HepG2 (cell line): ENCODE results near the gene ALOX12. TPM values are rescaled to one million over a fixed set of nuclear protein-coding genes. Genes with fewer than 3 reads are reported as not detected.
A peak's percentile ranks its signal among the peaks of the same experiment; 100 is the strongest.

Experiments
- ATAC-seq: fragments of 200-7000 bp; cut with Tn5 transposase; 3 replicates; pipeline ENCODE4 v1.9.1; 2020; ENCODE audit warnings: mild to moderate bottlenecking, moderate library complexity
- BruUV-seq: library from RNA; stranded (reverse); fragments of 400-500 nt; replicated peaks from 2 replicates; lab custom pipeline; 2021; lab: Mats Ljungman, UMichigan
- CTCF ChIA-PET: fragments of 300-600 bp; formaldehyde crosslinking; extraction: SDS; loops from one replicate; lab custom pipeline; 2021; ENCODE audit warnings: low total read pairs, inconsistent platforms, low intra/inter-chr PET ratio; lab: Yijun Ruan, JAX
- POLR2A ChIA-PET: fragments of 350-600 bp; sonication (Branson Sonifier 250); formaldehyde crosslinking; loops from one replicate; lab custom pipeline; 2020; ENCODE audit warnings: antibody characterized with exemption, inconsistent platforms; lab: Yijun Ruan, JAX
- DNase-seq: peaks from one replicate; pipeline ENCODE4 v3.0.0-alpha.2; 2015; ENCODE audit warnings: low spot score
- FAIRE-seq: peaks from 3 replicates; lab custom pipeline; 2011; peaks lifted over from hg19 to GRCh38; lab: Jason Lieb, UNC
- H2AFZ ChIP-seq: one replicate; pipeline ENCODE4 v1.6.1; 2011; ENCODE audit warnings: low read length, inconsistent platforms
- H3K27ac ChIP-seq: fragments of 300-600 bp; 3 replicates; pipeline ENCODE4 v1.8.0; 2011; ENCODE audit warnings: mixed run types, mild to moderate bottlenecking, mixed read lengths, low read length, inconsistent platforms; ENCODE audit not compliant: insufficient read depth; ENCODE audit errors: extremely low read length
- H3K27me3 ChIP-seq, 2 experiments: fragments of 200-600 bp in 1 of 2; 2 replicates in 1 of 2; 3 replicates in 1 of 2; pipeline versions ENCODE4 v1.6.0 to v1.8.0; 2011; ENCODE audit warnings: low read length in 2 of 2, mild to moderate bottlenecking in 2 of 2, moderate library complexity in 2 of 2, inconsistent platforms in 1 of 2; ENCODE audit not compliant: insufficient read depth in 2 of 2, control insufficient read depth in 1 of 2
- H3K36me3 ChIP-seq, 2 experiments: fragments of 200-600 bp in 1 of 2; replicated peaks in 1 of 2; 2 replicates in 1 of 2; 3 replicates in 1 of 2; pipeline versions ENCODE4 v1.5.1 to v1.8.0; 2011; ENCODE audit warnings: low read length in 2 of 2, inconsistent platforms in 1 of 2; ENCODE audit not compliant: insufficient read depth in 2 of 2, control insufficient read depth in 1 of 2
- H3K4me1 ChIP-seq: 2 replicates; pipeline ENCODE4 v1.5.1; 2012; ENCODE audit warnings: low read length, inconsistent platforms; ENCODE audit not compliant: insufficient read depth
- H3K4me2 ChIP-seq: 2 replicates; pipeline ENCODE4 v1.6.0; 2011; ENCODE audit warnings: low read depth, low read length, inconsistent platforms
- H3K4me3 ChIP-seq, 3 experiments: fragments of 200-600 bp in 1 of 3; sonication (generic), shearing (Covaris generic) in 1 of 3; replicated peaks in 1 of 3; 2 replicates each; pipeline ENCODE4 v1.5.1; 2011 to 2016; ENCODE audit warnings: low read length in 3 of 3, inconsistent platforms in 2 of 3, low read depth in 2 of 3, mild to moderate bottlenecking in 2 of 3, control low read depth in 1 of 3, mixed read lengths in 1 of 3; ENCODE audit not compliant: insufficient read depth in 1 of 3
- H3K79me2 ChIP-seq: one replicate; pipeline ENCODE4 v1.6.1; 2011; ENCODE audit warnings: low read length, inconsistent platforms; ENCODE audit not compliant: insufficient read depth
- H3K9ac ChIP-seq: 2 replicates; pipeline ENCODE4 v1.6.0; 2011; ENCODE audit warnings: mild to moderate bottlenecking, low read depth, low read length, inconsistent platforms; ENCODE audit not compliant: insufficient read depth
- H3K9me3 ChIP-seq: 2 replicates; pipeline ENCODE4 v1.5.1; 2012; ENCODE audit warnings: mild to moderate bottlenecking, low read length
- H4K20me1 ChIP-seq: 2 replicates; pipeline ENCODE4 v1.6.0; 2011; ENCODE audit warnings: inconsistent platforms, mild to moderate bottlenecking, low read length, moderate library complexity; ENCODE audit not compliant: insufficient read depth
- AGO1 ChIP-seq: fragments of 200-400 bp; formaldehyde crosslinking; IDR thresholded peaks from 2 replicates; pipeline ENCODE4 v1.6.1; 2017; ENCODE audit warnings: mild to moderate bottlenecking, low read depth, low read length, moderate library complexity; ENCODE audit not compliant: poor library complexity, severe bottlenecking
- SIX4 ChIP-seq: sonication (generic); formaldehyde crosslinking; IDR thresholded peaks from 2 replicates; pipeline ENCODE4 v1.4.0; 2020; ENCODE audit warnings: missing genetic modification reagents
- ZC3H13 ChIP-seq: sonication (generic); formaldehyde crosslinking; IDR thresholded peaks from 2 replicates; pipeline ENCODE4 v1.8.1; 2023; ENCODE audit warnings: mild to moderate bottlenecking, missing genetic modification reagents, moderate library complexity
- ZNF224 ChIP-seq: sonication (generic); formaldehyde crosslinking; IDR thresholded peaks from 2 replicates; pipeline ENCODE4 v1.5.0; 2020; ENCODE audit warnings: mild to moderate bottlenecking, missing genetic modification reagents
- ZNF234 ChIP-seq: sonication (generic); formaldehyde crosslinking; conservative IDR thresholded peaks from 2 replicates; pipeline ENCODE4 v1.5.1; 2020; ENCODE audit warnings: mild to moderate bottlenecking, missing genetic modification reagents
- ZNF44 ChIP-seq: sonication (generic); formaldehyde crosslinking; IDR thresholded peaks from 2 replicates; pipeline ENCODE4 v1.5.1; 2020; ENCODE audit warnings: mild to moderate bottlenecking, missing genetic modification reagents
- WGBS: methylation state at CpG from one replicate; pipeline ENCODE4 v1.1.6; 2017; ENCODE audit warnings: low lambda C conversion rate; 5-methylcytosine and 5-hydroxymethylcytosine counted together
- in situ Hi-C: cut with HindIII; loops from 2 replicates; pipeline ENCODE4 v1.10.0; 2017; ENCODE audit warnings: low pct_unique_long_range_greater_than_20kb; ENCODE audit not compliant: extremely low pct_ligation_motif_present
- intact Hi-C: fragments of 100-400 bp; cut with micrococcal nuclease; formaldehyde crosslinking; loops from one replicate; pipeline ENCODE4 v1.10.0; 2022; ENCODE audit not compliant: unreplicated experiment
- polyA plus RNA-seq, 8 experiments: library from polyadenylated mRNA; depleted of rRNA in 3 of 8; stranded (reverse) in 7 of 8; unstranded in 1 of 8; fragments of >200 nt; fragmentation: Illumina TruSeq in 4 of 8; extraction: Trizol in 4 of 8; gene quantifications; 2 replicates each; pipeline versions ENCODE4 v1.2.1 to v1.2.3, GENCODE V29; 2011 to 2016; ENCODE audit warnings: low read depth in 4 of 8, missing spikeins in 1 of 8, mixed read lengths in 1 of 8; ENCODE audit not compliant: insufficient read depth in 1 of 8
- total RNA-seq, 5 experiments: library from RNA; depleted of rRNA; stranded (reverse); fragments of >200 nt; fragmentation: Illumina TruSeq; extraction: Trizol; gene quantifications; 2 replicates each; pipeline ENCODE4 v1.2.3, GENCODE V29; 2016; ENCODE audit warnings: low read depth in 1 of 5
- TF ChIP-seq, protein P1 (sequence below): sonication (generic); formaldehyde crosslinking; IDR thresholded peaks from 2 replicates; pipeline ENCODE4 v1.4.0; 2020; ENCODE audit warnings: missing genetic modification reagents, mild to moderate bottlenecking, borderline replicate concordance
- TF ChIP-seq, protein P2 (sequence below): IDR thresholded peaks from 2 replicates; pipeline ENCODE4 v1.6.1; 2016; ENCODE audit warnings: mild to moderate bottlenecking, missing biosample characterization, missing genetic modification reagents

ALOX12 gene
- total and polyA plus RNA-seq, 2 of the 13 experiments (the other 11 are each of a cell fraction or from before 2014, with no cell fraction given) = not detected

DNA sequence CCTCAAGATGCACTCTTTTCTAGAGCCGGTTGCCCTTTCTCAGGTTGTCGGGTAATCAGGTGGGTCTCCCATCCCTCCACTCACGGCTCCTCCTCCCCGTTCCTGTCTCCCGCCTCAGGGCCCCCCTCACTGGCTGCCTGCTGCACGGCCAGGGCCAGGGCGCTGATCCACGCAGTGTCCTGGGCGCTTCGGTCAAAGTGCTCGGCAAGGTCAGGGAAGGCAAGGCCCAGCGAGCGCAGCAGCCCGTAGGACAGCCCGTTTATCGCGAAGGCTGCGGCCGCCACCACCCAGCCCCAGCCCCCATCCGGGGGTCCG lies 47.3 kb downstream of the ALOX12 start:
- no peak for ATAC-seq
- Histone ChIP-seq H3K9me3 (no peaks in the 10 kb centered on the region), H3K4me2 (no peak overlapping the region), H3K4me3 (no peak overlapping the region), H3K36me3 (no peaks in the 10 kb centered on the region), H3K27me3 (no peaks in the 10 kb centered on the region; a peak in 1 of 5 replicates), H4K20me1 (no peaks in the 10 kb centered on the region), H3K9ac (no peak overlapping the region), H3K79me2 (no peaks in the 10 kb centered on the region), H3K27ac (no peak overlapping the region), H3K4me1 (peaks cover 49% of the 10 kb centered on the region), H2AFZ (no peak overlapping the region)
- CTCF ChIA-PET = no interaction called here
- POLR2A ChIA-PET = no interaction called here
- in situ Hi-C loops = loop anchor here (10.0 kb wide), 1 partner anchor 242 kb away; the partner anchor contains the start of gene SLC2A4
- peak; percentile 2 for TF ChIP-seq AGO1
- TF ChIP-seq, protein P1, sequence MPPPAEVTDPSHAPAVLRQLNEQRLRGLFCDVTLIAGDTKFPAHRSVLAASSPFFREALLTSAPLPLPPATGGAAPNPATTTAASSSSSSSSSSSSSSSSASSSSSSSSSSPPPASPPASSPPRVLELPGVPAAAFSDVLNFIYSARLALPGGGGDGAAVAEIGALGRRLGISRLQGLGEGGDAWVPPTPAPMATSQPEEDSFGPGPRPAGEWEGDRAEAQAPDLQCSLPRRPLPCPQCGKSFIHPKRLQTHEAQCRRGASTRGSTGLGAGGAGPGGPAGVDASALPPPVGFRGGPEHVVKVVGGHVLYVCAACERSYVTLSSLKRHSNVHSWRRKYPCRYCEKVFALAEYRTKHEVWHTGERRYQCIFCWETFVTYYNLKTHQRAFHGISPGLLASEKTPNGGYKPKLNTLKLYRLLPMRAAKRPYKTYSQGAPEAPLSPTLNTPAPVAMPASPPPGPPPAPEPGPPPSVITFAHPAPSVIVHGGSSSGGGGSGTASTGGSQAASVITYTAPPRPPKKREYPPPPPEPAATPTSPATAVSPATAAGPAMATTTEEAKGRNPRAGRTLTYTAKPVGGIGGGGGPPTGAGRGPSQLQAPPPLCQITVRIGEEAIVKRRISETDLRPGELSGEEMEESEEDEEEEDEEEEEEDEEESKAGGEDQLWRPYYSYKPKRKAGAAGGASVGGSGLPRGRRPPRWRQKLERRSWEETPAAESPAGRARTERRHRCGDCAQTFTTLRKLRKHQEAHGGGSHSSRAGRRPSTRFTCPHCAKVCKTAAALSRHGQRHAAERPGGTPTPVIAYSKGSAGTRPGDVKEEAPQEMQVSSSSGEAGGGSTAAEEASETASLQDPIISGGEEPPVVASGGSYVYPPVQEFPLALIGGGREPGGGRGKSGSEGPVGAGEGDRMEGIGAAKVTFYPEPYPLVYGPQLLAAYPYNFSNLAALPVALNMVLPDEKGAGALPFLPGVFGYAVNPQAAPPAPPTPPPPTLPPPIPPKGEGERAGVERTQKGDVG (CRISPR knock-in tag) = no peak
- no peak for FAIRE-seq
- intact Hi-C loops = no loop called here
- no peak for DNase-seq
- no TSS peak for BruUV-seq
- WGBS = 87% methylated on average over 11 of the region's 21 CpGs

DNA sequence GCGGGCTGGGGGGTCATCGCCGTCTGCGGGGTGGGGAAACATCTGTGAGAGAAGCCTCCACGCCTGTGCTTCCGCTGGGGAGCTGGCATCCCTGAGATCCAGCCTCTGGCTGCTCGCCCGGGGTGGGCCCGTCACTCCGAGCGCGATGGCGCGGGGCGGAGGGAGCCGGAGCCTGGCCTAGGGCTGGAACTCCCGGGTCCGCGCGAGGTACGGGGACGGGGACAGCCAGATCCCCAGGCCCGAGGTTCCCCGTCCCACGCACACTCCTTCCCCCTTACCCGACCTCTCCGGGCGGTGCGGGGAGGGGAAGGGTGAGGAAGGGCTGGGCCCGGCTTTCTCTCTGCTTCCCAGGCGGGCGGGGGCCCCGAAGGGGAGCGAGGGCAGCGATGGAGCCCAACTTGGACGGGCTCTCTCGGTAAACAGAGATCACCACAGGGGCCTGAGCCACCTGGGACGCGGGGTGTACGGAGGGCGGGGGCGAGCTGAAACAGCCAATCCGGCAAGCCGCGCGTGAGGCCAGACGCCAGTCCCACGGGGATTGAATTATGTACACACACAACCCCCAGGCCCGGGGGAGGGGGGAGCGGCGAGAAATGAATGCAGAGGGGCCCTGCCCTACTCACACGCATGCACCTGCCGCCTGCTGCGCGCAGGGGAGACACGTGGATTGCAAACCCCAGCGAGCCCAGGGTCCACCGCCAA lies 47.8 kb downstream of the ALOX12 start, which contains the start of gene SLC16A11:
Gene SLC16A11 (minus strand): TSS at position 596 of the 702 bp plus-strand sequence. CDS start 579 bp downstream, at position 17.
- Histone ChIP-seq H2AFZ (no peak within 1 kb of the TSS), H3K4me2 (peak within 1 kb of the TSS; percentile 94), H3K9ac (no peak within 1 kb of the TSS), H3K27ac (no peak within 1 kb of the TSS), H3K79me2 (no peaks in the 10 kb centered on the region), H3K27me3 (no peaks in the 10 kb centered on the region; a peak in 1 of 5 replicates), H3K4me3 (peak within 1 kb of the TSS in 1 of 3 experiments; percentile 79; a peak in 1 of 6 replicates), H3K9me3 (no peaks in the 10 kb centered on the region), H3K4me1 (peaks cover 47% of the 10 kb centered on the region), H4K20me1 (no peaks in the 10 kb centered on the region), H3K36me3 (no peaks in the 10 kb centered on the region)
- POLR2A ChIA-PET = interaction anchor here (4.6 kb wide), 1 partner anchor 7 kb away, joined by 71 read pairs; the partner anchor contains the start of gene SLC16A13
- in situ Hi-C loops (loop anchor here (10.0 kb wide), 1 partner anchor 241 kb away; the partner anchor contains the start of gene SLC2A4), intact Hi-C loops (no loop called here)
- BruUV-seq = no TSS peak
- ATAC-seq (no peak), DNase-seq (no peak), FAIRE-seq (no peak)
- CTCF ChIA-PET = no interaction called here
- 90% methylated on average over 41 of the region's 58 CpGs for WGBS
- TF ChIP-seq ZNF234 (CRISPR knock-in tag) (no peak), ZNF224 (no peak), SIX4 (CRISPR knock-in tag) (no peak), ZC3H13 (CRISPR knock-in tag) (no peak; the same call in 1 of the 2 replicates), ZNF44 (no peak)
- TF ChIP-seq, protein P2, sequence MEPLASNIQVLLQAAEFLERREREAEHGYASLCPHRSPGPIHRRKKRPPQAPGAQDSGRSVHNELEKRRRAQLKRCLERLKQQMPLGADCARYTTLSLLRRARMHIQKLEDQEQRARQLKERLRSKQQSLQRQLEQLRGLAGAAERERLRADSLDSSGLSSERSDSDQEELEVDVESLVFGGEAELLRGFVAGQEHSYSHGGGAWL (CRISPR knock-in tag) = no peak
